ENCODE results near the gene HSDL2.

The HSDL2 gene

GRCh38 chr9:112396416-112396815, 16.5 kb downstream of the HSDL2 start:
- no peak for TF ChIP-seq CTCF (IDR thresholded peaks at IDR 0.05)
- no peaks in the 10 kb centered on the region for H3K4me1 ChIP-seq
- H3K9me3 ChIP-seq (ENCODE audit: control insufficient read depth, low read length) = no peaks in the 10 kb centered on the region
- no peaks in the 10 kb centered on the region for H3K27me3 ChIP-seq (ENCODE audit: control insufficient read depth, insufficient read depth, low read length)
- H3K4me2 ChIP-seq (ENCODE audit: low read length) = no peak overlapping the region
- H3K79me2 ChIP-seq = no peaks in the 10 kb centered on the region
- no peak overlapping the region for H3K9ac ChIP-seq
- no peak overlapping the region for H3K4me3 ChIP-seq (ENCODE audit: low read depth, low read length)
- H2AFZ ChIP-seq = no peak overlapping the region
- H3K27ac ChIP-seq = no peak overlapping the region
- H3K36me3 ChIP-seq (ENCODE audit: control insufficient read depth, insufficient read depth, low read length) = no peaks in the 10 kb centered on the region

- H2AFZ ChIP-seq = no peak overlapping the region
- H3K27me3 ChIP-seq (ENCODE audit: control insufficient read depth, insufficient read depth, low read length) = no peaks in the 10 kb centered on the region
- H3K9me3 ChIP-seq (ENCODE audit: control insufficient read depth, low read length) = no peaks in the 10 kb centered on the region
- H3K4me1 ChIP-seq = no peaks in the 10 kb centered on the region
- no peaks in the 10 kb centered on the region for H3K79me2 ChIP-seq
- TF ChIP-seq CTCF (IDR thresholded peaks at IDR 0.05) = no peak
- H3K4me3 ChIP-seq (ENCODE audit: low read depth, low read length) = no peak overlapping the region
- no peak overlapping the region for H3K9ac ChIP-seq
- H3K36me3 ChIP-seq (ENCODE audit: control insufficient read depth, insufficient read depth, low read length) = no peaks in the 10 kb centered on the region
- no peak overlapping the region for H3K4me2 ChIP-seq (ENCODE audit: low read length)
- no peak overlapping the region for H3K27ac ChIP-seq
These were observed 17.0 kb downstream of the HSDL2 start for GRCh38 chr9:112396872-112397271.

GRCh38 chr9:112401175-112401815, 21.4 kb downstream of the HSDL2 start:
- no peaks in the 10 kb centered on the region for H3K36me3 ChIP-seq (ENCODE audit: control insufficient read depth, insufficient read depth, low read length)
- no peaks in the 10 kb centered on the region for H3K27me3 ChIP-seq (ENCODE audit: control insufficient read depth, insufficient read depth, low read length)
- H3K4me3 ChIP-seq (ENCODE audit: low read depth, low read length) = no peak overlapping the region
- H3K4me2 ChIP-seq (ENCODE audit: low read length) = no peak overlapping the region
- H2AFZ ChIP-seq = no peak overlapping the region
- no peak overlapping the region for H3K9ac ChIP-seq
- no peaks in the 10 kb centered on the region for H3K4me1 ChIP-seq
- no peak overlapping the region for H3K27ac ChIP-seq
- H3K79me2 ChIP-seq = no peaks in the 10 kb centered on the region
- no peaks in the 10 kb centered on the region for H3K9me3 ChIP-seq (ENCODE audit: control insufficient read depth, low read length)
- TF ChIP-seq CTCF (IDR thresholded peaks at IDR 0.05) = no peak

GRCh38 chr9:112403614-112404201, 23.8 kb downstream of the HSDL2 start:
- Histone ChIP-seq H3K9ac (no peak overlapping the region), H3K4me3 (ENCODE audit: low read depth, low read length) (no peak overlapping the region), H3K36me3 (ENCODE audit: control insufficient read depth, insufficient read depth, low read length) (no peaks in the 10 kb centered on the region), H3K27me3 (ENCODE audit: control insufficient read depth, insufficient read depth, low read length) (no peaks in the 10 kb centered on the region), H2AFZ (no peak overlapping the region), H3K9me3 (ENCODE audit: control insufficient read depth, low read length) (no peaks in the 10 kb centered on the region), H3K27ac (no peak overlapping the region), H3K79me2 (no peaks in the 10 kb centered on the region), H3K4me2 (ENCODE audit: low read length) (no peak overlapping the region), H3K4me1 (no peaks in the 10 kb centered on the region)
- no peak for TF ChIP-seq CTCF (IDR thresholded peaks at IDR 0.05)

GRCh38 chr9:112404508-112404932, 24.6 kb downstream of the HSDL2 start:
- H3K9ac ChIP-seq = no peak overlapping the region
- H3K4me2 ChIP-seq (ENCODE audit: low read length) = no peak overlapping the region
- H2AFZ ChIP-seq = no peak overlapping the region
- no peak overlapping the region for H3K4me3 ChIP-seq (ENCODE audit: low read depth, low read length)
- H3K9me3 ChIP-seq (ENCODE audit: control insufficient read depth, low read length) = no peaks in the 10 kb centered on the region
- no peak for TF ChIP-seq CTCF (IDR thresholded peaks at IDR 0.05)
- no peaks in the 10 kb centered on the region for H3K36me3 ChIP-seq (ENCODE audit: control insufficient read depth, insufficient read depth, low read length)
- H3K4me1 ChIP-seq = no peaks in the 10 kb centered on the region
- H3K27ac ChIP-seq = no peak overlapping the region
- no peaks in the 10 kb centered on the region for H3K27me3 ChIP-seq (ENCODE audit: control insufficient read depth, insufficient read depth, low read length)
- no peaks in the 10 kb centered on the region for H3K79me2 ChIP-seq
